ENCODE results near the gene ADARB2.

The ADARB2 gene

DNA sequence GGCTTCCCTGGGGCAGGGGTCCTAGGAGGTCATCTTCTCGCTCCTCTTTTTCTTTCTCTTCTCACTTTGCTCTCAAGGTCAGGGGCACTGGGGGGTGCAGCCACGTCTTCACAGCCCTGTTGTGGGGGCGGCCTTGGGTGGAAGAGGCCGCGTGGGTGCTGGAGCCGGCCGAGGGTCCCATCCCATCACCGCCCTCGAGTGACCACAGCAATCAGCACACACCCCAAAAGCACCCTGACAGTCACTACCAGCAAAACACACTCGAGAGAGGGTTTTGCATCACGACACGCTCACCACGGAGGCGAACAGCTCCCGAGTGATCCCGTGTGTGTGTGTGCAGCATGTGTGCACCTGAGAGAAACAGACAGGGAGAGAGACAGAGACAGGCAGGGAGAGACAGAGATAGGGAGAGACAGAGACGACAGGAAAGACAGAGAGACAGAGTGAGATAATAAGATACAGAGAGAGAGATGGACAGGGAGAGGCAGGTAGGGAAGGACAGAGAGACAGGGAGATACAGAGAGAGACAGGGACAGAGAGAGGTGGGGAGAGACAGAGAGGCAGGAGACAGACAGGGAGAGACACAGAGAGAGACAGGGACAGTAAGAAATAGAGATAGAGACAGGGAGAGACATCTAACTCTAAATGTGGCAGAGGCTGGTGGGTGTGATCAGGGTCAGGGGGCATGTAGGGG lies 580.3 kb downstream of the ADARB2 start:
- H3K27me3 ChIP-seq (ENCODE audit: low read depth, low read length): no peaks in the 10 kb centered on the region
- no peak overlapping the region for H3K27ac ChIP-seq (ENCODE audit: low read length)
- no peak overlapping the region for H3K4me3 ChIP-seq (ENCODE audit: low read depth in 1 of 2, low read length in 2 of 2)
- no peaks in the 10 kb centered on the region for H3K36me3 ChIP-seq (ENCODE audit: control insufficient read depth in 1 of 2, insufficient read depth in 2 of 2, low read length in 2 of 2)
- H3K9me3 ChIP-seq (ENCODE audit: control insufficient read depth in 1 of 2, low read length in 2 of 2): no peaks in the 10 kb centered on the region
- H3K4me1 ChIP-seq (ENCODE audit: control insufficient read depth in 1 of 2, insufficient read depth in 2 of 2, low read length in 2 of 2): no peaks in the 10 kb centered on the region

DNA sequence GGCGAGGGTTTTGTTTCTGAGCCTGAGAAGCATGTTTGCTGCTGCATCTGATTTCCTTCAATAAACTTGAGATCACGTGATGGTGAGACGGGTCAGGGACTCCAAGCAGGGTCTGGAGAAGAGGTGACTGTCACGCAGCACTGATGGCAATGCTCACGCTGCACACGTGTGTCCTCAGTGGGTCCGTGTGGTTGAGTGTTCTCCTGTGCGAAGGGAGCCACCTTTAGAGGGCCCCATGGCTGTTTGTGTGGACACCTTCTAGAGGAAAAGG lies 580.8 kb downstream of the ADARB2 start:
- Histone ChIP-seq H3K36me3 (ENCODE audit: control insufficient read depth in 1 of 2, insufficient read depth in 2 of 2, low read length in 2 of 2) (no peaks in the 10 kb centered on the region), H3K27me3 (ENCODE audit: low read depth, low read length) (no peaks in the 10 kb centered on the region), H3K27ac (ENCODE audit: low read length) (no peak overlapping the region), H3K4me3 (ENCODE audit: low read depth in 1 of 2, low read length in 2 of 2) (no peak overlapping the region), H3K4me1 (ENCODE audit: control insufficient read depth in 1 of 2, insufficient read depth in 2 of 2, low read length in 2 of 2) (no peaks in the 10 kb centered on the region), H3K9me3 (ENCODE audit: control insufficient read depth in 1 of 2, low read length in 2 of 2) (no peaks in the 10 kb centered on the region)

DNA sequence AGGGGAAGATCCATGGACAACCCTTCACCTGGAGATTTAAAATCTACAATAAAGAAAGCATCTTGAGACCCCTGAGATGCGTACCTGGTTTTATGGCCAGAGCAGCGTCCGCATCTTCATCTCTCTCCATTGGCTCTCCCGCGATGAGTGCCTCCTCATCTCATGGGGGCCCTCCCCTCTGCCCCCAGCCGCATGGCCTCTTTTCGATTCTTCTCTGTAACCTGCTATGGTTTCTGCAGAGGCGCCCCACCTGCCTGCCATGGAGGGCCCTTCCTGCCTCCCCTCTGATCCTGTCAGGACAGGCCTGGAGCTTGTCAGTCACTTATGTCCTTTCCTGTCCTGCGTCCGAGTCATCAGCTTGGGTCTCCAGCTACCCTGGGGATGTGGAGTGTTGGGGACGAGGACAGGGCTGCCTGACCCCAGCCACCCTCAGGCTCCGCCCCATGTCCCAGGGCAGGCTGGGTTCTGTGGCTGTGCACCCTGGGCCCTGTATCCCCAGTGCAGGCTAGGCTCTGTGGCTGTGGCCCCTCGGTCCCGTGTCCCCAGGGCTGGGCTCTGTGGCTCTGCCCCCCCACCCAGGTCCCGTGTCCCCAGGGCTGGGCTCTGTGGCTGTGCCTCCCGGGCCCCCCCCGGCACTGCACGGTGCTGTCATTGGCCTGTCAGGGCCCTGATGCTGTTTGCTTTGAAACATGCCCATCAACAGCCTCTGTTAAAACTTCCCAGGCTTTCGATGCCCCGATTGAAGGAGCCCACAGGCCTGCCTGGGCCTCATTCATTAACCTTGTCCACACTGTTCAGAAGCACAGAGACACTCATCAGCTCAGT lies 581.3 kb downstream of the ADARB2 start:
- Histone ChIP-seq H3K27me3 (ENCODE audit: low read depth, low read length) (no peaks in the 10 kb centered on the region), H3K27ac (ENCODE audit: low read length) (no peak overlapping the region), H3K9me3 (ENCODE audit: control insufficient read depth in 1 of 2, low read length in 2 of 2) (no peaks in the 10 kb centered on the region), H3K4me1 (ENCODE audit: control insufficient read depth in 1 of 2, insufficient read depth in 2 of 2, low read length in 2 of 2) (no peaks in the 10 kb centered on the region), H3K36me3 (ENCODE audit: control insufficient read depth in 1 of 2, insufficient read depth in 2 of 2, low read length in 2 of 2) (no peaks in the 10 kb centered on the region), H3K4me3 (ENCODE audit: low read depth in 1 of 2, low read length in 2 of 2) (no peak overlapping the region)

DNA sequence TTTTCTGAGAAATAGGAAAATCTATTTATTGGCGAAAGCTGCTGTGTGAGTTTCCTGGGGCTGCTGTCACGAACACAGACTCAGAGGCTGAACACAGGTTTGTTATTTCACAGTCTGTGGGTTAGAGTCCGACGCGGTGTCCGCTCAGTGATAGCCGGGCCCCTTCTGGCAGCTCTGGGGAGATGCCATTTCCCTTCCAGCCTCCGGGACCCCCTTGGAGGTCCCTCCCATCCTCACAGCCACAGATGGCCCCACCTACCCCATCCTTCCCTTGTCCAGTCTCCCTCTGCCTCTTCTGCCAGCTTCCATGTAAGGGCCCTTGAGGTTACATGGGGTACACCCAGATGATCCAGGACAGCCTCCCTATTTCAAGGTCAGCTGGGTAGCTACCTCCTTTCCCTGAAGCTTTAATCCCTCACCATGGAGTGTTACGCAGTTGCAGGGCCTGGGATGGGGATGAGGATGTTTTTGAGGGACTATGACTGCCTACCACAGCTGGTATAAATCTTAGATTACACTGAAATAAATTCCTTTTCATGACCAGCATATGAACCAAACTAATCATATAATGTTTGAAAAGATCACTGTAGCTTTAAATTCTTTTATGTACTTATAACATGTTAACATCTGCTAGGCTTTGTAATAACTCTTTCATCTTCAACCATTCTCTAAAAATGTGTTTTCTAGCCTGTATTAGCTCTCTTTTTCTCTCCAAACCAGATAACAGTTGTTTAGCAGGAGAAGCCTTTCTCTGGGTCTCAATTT lies 582.6 kb downstream of the ADARB2 start:
- Histone ChIP-seq H3K9me3 (ENCODE audit: control insufficient read depth in 1 of 2, low read length in 2 of 2) (no peaks in the 10 kb centered on the region), H3K27ac (ENCODE audit: low read length) (no peak overlapping the region), H3K36me3 (ENCODE audit: control insufficient read depth in 1 of 2, insufficient read depth in 2 of 2, low read length in 2 of 2) (no peaks in the 10 kb centered on the region), H3K4me1 (ENCODE audit: control insufficient read depth in 1 of 2, insufficient read depth in 2 of 2, low read length in 2 of 2) (no peaks in the 10 kb centered on the region), H3K27me3 (ENCODE audit: low read depth, low read length) (peaks cover 3% of the 10 kb centered on the region), H3K4me3 (ENCODE audit: low read depth in 1 of 2, low read length in 2 of 2) (no peak overlapping the region)

DNA sequence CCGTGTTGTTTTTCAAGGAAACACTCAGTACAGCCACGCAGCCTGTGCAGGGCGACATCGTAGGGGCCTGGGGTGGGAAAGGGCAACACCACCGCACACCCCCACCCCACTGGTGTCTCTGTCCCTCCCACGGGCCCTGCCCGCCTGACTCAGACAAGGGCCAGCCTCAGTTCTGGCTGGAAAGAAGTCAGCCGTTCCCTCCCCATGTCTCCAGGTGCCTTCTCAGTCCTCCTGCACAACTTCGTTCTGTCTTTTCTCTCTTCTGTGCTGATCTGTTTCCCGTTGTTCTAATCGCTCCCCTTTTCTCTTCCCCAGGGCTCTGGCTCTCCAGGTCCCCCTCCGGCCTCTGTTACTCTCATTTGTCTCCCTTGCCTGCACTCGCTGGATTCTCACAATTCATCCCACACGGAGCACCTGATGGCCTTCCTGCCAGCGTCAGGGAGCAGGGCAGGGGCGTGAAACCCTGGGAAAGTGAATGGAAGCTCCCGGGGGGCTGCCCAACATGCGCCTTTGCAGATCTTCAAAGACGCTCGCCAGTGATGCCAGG lies 583.4 kb downstream of the ADARB2 start:
- no peaks in the 10 kb centered on the region for H3K4me1 ChIP-seq (ENCODE audit: control insufficient read depth in 1 of 2, insufficient read depth in 2 of 2, low read length in 2 of 2)
- H3K27me3 ChIP-seq (ENCODE audit: low read depth, low read length): peaks cover 5% of the 10 kb centered on the region
- H3K4me3 ChIP-seq (ENCODE audit: low read depth in 1 of 2, low read length in 2 of 2): no peak overlapping the region
- no peaks in the 10 kb centered on the region for H3K9me3 ChIP-seq (ENCODE audit: control insufficient read depth in 1 of 2, low read length in 2 of 2)
- H3K36me3 ChIP-seq (ENCODE audit: control insufficient read depth in 1 of 2, insufficient read depth in 2 of 2, low read length in 2 of 2): no peaks in the 10 kb centered on the region
- H3K27ac ChIP-seq (ENCODE audit: low read length): no peak overlapping the region

DNA sequence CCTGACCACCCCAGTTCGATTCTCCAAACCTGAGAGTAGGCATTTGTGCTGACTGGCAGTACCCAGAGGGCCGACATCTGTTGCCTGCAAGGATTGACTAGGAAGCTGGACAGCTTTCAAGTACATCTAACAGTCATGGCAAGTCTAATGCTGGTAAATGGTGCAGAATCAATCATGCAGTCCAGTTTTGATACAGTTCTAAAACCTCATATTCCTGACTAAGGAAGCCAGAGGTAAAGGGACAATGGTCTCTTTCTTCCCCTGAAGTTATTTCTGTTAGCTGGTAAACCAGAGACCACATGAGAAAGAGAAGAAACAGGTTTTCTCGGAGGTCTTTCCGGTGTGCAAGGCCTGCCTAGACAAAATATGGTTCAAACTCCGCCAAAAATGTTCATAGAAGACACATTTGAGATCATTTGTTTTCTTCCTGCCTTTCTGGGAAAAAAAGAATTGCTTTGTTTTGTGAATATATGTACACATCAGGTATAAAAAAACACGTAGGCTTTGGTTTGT lies 584.0 kb downstream of the ADARB2 start:
- H3K4me3 ChIP-seq (ENCODE audit: low read depth in 1 of 2, low read length in 2 of 2): no peak overlapping the region
- H3K4me1 ChIP-seq (ENCODE audit: control insufficient read depth in 1 of 2, insufficient read depth in 2 of 2, low read length in 2 of 2): no peaks in the 10 kb centered on the region

DNA sequence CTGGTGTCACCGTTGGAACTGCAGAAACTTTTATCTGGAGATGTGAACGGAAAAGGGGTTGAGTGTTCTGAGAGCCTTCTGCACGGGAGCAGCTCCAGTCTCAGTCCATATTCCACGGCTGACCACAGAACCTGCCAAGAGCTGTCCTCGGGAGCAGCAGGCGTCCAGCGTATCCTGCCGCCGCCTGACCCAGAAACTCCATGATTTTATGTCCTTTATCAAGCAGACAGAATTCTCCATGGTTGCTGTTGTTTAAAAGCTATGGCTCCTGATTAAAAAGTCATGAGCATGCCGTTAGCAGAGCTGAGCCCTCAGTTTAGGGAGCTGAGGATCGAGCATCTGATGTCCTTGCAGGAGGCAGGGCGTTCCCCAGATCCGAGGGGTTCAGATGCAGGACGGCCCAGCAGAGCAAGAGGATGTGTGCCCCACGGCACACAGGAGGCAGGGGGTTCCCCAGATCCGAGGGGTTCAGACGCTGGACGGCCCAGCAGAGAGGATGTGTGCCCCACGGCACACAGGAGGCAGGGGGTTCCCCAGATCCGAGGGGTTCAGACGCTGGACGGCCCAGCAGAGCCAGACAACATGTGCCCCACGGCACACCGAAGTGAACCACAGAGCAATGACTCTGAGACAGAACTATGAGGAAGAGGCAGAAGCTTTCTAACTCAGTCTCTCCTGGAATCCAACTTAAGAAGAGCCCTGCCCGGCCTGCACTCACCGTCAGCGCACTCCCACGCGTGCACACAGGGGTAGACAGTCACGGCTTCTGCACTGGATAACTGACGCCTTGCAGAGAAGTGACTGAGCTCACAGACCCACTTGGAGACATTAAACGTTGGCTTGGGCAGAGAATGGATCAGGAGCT lies 584.7 kb downstream of the ADARB2 start:
- Histone ChIP-seq H3K27me3 (ENCODE audit: low read depth, low read length) (peaks cover 5% of the 10 kb centered on the region), H3K9me3 (ENCODE audit: control insufficient read depth in 1 of 2, low read length in 2 of 2) (peaks cover 0 to 1% of the 10 kb centered on the region in 2 donors), H3K27ac (ENCODE audit: low read length) (no peak overlapping the region), H3K4me3 (ENCODE audit: low read depth in 1 of 2, low read length in 2 of 2) (no peak overlapping the region), H3K4me1 (ENCODE audit: control insufficient read depth in 1 of 2, insufficient read depth in 2 of 2, low read length in 2 of 2) (no peaks in the 10 kb centered on the region), H3K36me3 (ENCODE audit: control insufficient read depth in 1 of 2, insufficient read depth in 2 of 2, low read length in 2 of 2) (no peaks in the 10 kb centered on the region)

More for the DNA sequence above, 584.0 kb downstream of the ADARB2 start:
- H3K27ac ChIP-seq (ENCODE audit: low read length): no peak overlapping the region
- H3K27me3 ChIP-seq (ENCODE audit: low read depth, low read length): peaks cover 5% of the 10 kb centered on the region
- H3K9me3 ChIP-seq (ENCODE audit: control insufficient read depth in 1 of 2, low read length in 2 of 2): no peaks in the 10 kb centered on the region
- H3K36me3 ChIP-seq (ENCODE audit: control insufficient read depth in 1 of 2, insufficient read depth in 2 of 2, low read length in 2 of 2): no peaks in the 10 kb centered on the region

DNA sequence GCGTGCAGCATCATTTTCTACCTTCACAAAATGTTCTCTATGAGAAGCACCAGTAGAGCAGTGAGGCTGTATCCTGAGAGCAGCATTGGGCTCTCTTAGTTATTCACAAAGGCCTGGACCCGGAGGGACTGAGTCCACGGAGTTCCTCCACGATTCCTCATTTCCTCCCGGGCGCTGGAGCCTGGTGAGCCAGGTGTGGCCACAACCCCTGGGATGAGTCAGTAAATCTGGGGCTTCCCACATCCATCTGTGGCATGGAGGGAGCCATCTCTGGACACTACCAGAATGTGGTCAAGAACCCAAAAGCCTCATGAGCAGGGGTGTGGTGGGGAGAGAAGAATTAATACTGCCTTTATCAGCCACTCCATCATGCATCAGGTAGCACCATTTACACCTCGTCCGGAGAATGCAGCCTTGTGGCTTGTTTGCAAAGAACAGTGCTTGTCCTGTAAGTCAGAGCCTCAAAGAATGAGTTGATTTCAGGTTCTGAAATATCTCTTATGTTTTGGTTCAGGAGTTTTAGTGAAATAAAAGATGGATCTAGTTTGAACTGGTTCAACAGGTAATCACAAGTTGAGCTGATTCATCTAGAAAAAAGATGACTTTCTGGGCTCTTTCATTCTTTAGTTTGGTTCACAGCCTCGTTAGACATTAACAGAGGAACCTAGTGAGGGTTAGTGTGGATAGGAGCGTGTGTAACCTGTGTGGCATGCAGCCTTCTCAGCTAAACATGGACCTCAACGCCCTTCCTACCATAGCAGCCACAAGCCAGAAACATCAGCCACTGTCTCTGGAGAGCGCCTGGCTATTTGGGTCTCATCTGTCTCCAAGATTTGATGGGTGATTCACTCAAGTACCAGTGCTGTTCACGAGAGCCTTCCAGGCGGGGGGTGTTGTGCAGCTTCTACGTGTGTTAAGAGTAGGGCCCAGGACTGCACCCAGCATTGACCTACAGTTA lies 586.0 kb downstream of the ADARB2 start:
- H3K27ac ChIP-seq (ENCODE audit: low read length): no peak overlapping the region
- no peak overlapping the region for H3K4me3 ChIP-seq (ENCODE audit: low read depth in 1 of 2, low read length in 2 of 2)
- H3K27me3 ChIP-seq (ENCODE audit: low read depth, low read length): peaks cover 5% of the 10 kb centered on the region
- no peaks in the 10 kb centered on the region for H3K36me3 ChIP-seq (ENCODE audit: control insufficient read depth in 1 of 2, insufficient read depth in 2 of 2, low read length in 2 of 2)
- H3K9me3 ChIP-seq (ENCODE audit: control insufficient read depth in 1 of 2, low read length in 2 of 2): peaks cover 0 to 4% of the 10 kb centered on the region in 2 donors
- H3K4me1 ChIP-seq (ENCODE audit: control insufficient read depth in 1 of 2, insufficient read depth in 2 of 2, low read length in 2 of 2): no peaks in the 10 kb centered on the region

DNA sequence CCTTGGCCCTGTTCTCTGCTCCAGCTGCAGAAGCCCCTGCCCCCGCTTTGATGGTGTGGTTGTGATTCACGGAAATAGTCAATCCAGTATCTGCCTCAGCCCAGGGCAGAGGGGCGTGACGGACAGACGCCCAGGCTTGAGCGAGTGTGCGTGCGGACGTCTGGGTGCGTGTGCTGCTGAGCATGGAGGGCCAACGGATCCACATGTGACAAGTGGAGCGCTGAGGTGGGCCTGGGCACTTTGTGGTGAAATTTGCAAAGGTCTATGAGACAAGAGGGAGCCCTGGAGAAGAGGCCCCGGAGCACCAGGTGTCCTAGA lies 586.7 kb downstream of the ADARB2 start:
- no peaks in the 10 kb centered on the region for H3K4me1 ChIP-seq (ENCODE audit: control insufficient read depth in 1 of 2, insufficient read depth in 2 of 2, low read length in 2 of 2)
- no peaks in the 10 kb centered on the region for H3K36me3 ChIP-seq (ENCODE audit: control insufficient read depth in 1 of 2, insufficient read depth in 2 of 2, low read length in 2 of 2)
- peaks cover 5% of the 10 kb centered on the region for H3K27me3 ChIP-seq (ENCODE audit: low read depth, low read length)
- no peak overlapping the region for H3K27ac ChIP-seq (ENCODE audit: low read length)
- no peak overlapping the region for H3K4me3 ChIP-seq (ENCODE audit: low read depth in 1 of 2, low read length in 2 of 2)
- peaks cover 0 to 4% of the 10 kb centered on the region in 2 donors for H3K9me3 ChIP-seq (ENCODE audit: control insufficient read depth in 1 of 2, low read length in 2 of 2)

All from muscle layer of duodenum (tissue), 2 donors.